Mesendoderm (in vitro differentiated cells): Measurements from ENCODE around the gene MYT1. TPM values are rescaled to one million over a fixed set of nuclear protein-coding genes. Genes with fewer than 3 reads are reported as not detected.
"Not testable (repeated sequence)": the region's sequence is repeated elsewhere in the genome, so short reads cannot be mapped to it uniquely, and the experiment has no call there.

Source experiments
- DNase-seq: peaks from one replicate; pipeline ENCODE4 v3.0.0; 2013
- H2AK5ac ChIP-seq: 2 replicates; pipeline ENCODE4 v1.6.1; 2013; ENCODE audit warnings: low read length, inconsistent platforms
- H2BK120ac ChIP-seq: 2 replicates; pipeline ENCODE4 v1.6.1; 2013; ENCODE audit warnings: low read depth, mild to moderate bottlenecking, low read length, moderate library complexity, mixed read lengths
- H2BK15ac ChIP-seq: replicated peaks from 2 replicates; pipeline ENCODE4 v1.6.1; 2013; ENCODE audit warnings: low read depth, mild to moderate bottlenecking, moderate library complexity
- H2BK5ac ChIP-seq: 2 replicates; pipeline ENCODE4 v1.6.1; 2013; ENCODE audit warnings: low read length, inconsistent platforms
- H3K18ac ChIP-seq: 2 replicates; pipeline ENCODE4 v1.6.1; 2013; ENCODE audit warnings: mild to moderate bottlenecking, low read length, mixed read lengths
- H3K23ac ChIP-seq: one replicate; pipeline ENCODE4 v1.6.1; 2013; ENCODE audit warnings: low read length
- H3K27ac ChIP-seq: 2 replicates; pipeline ENCODE4 v1.5.1; 2013; ENCODE audit warnings: low read depth, mild to moderate bottlenecking, inconsistent platforms, low read length, moderate library complexity
- H3K27me3 ChIP-seq: 2 replicates; pipeline ENCODE4 v1.6.1; 2013; ENCODE audit warnings: low read length, control low read depth, mild to moderate bottlenecking, inconsistent platforms; ENCODE audit not compliant: insufficient read depth, poor library complexity
- H3K36me3 ChIP-seq: 2 replicates; pipeline ENCODE4 v1.6.1; 2013; ENCODE audit warnings: low read length, inconsistent platforms; ENCODE audit not compliant: control insufficient read depth, insufficient read depth
- H3K4ac ChIP-seq: one replicate; pipeline ENCODE4 v1.6.1; 2013; ENCODE audit warnings: low read depth, mild to moderate bottlenecking, low read length, moderate library complexity
- H3K4me1 ChIP-seq: 2 replicates; pipeline ENCODE4 v1.6.1; 2013; ENCODE audit warnings: low read depth, low read length, inconsistent platforms; ENCODE audit not compliant: control insufficient read depth
- H3K4me2 ChIP-seq: 2 replicates; pipeline ENCODE4 v1.6.1; 2013; ENCODE audit warnings: low read length
- H3K4me3 ChIP-seq: 2 replicates; pipeline ENCODE4 v1.5.1; 2013; ENCODE audit warnings: mild to moderate bottlenecking, low read length
- H3K56ac ChIP-seq: one replicate; pipeline ENCODE4 v1.6.1; 2013; ENCODE audit warnings: low read length
- H3K79me1 ChIP-seq: 2 replicates; pipeline ENCODE4 v1.6.1; 2013; ENCODE audit warnings: low read length, inconsistent platforms
- H3K79me2 ChIP-seq: 2 replicates; pipeline ENCODE4 v1.6.1; 2013; ENCODE audit warnings: mild to moderate bottlenecking, low read length; ENCODE audit not compliant: control insufficient read depth, insufficient read depth
- H3K9ac ChIP-seq: 2 replicates; pipeline ENCODE4 v1.6.1; 2013; ENCODE audit warnings: low read length, inconsistent platforms
- H4K5ac ChIP-seq: one replicate; pipeline ENCODE4 v1.6.1; 2013; ENCODE audit warnings: low read length
- H4K8ac ChIP-seq: one replicate; pipeline ENCODE4 v1.6.1; 2013; ENCODE audit warnings: low read depth, mild to moderate bottlenecking, control low read depth, low read length, moderate library complexity
- WGBS: extraction: QIAGEN DNeasy Blood & Tissue Kit; methylation state at CpG from one replicate; pipeline ENCODE4 v1.1.7; 2013; ENCODE audit warnings: low lambda C conversion rate, missing lambda C conversion rate; ENCODE audit not compliant: insufficient coverage; ENCODE audit errors: extremely low coverage; 5-methylcytosine and 5-hydroxymethylcytosine counted together
- small RNA-seq: library from polyadenylated mRNA; stranded (forward); fragments of <200 nt; extraction: miRNeasy Mini kit (QIAGEN cat#:217004); gene quantifications from one replicate; pipeline ENCODE3, GENCODE V24; 2013; ENCODE audit not compliant: insufficient read depth

Gene MYT1

GRCh38 chr20:64283646-64284045 is 119.4 kb downstream of the MYT1 start:
- no peak overlapping the region for H3K27ac ChIP-seq
- WGBS, result no CpG with 5 or more reads among the region's 4 CpGs

DNA sequence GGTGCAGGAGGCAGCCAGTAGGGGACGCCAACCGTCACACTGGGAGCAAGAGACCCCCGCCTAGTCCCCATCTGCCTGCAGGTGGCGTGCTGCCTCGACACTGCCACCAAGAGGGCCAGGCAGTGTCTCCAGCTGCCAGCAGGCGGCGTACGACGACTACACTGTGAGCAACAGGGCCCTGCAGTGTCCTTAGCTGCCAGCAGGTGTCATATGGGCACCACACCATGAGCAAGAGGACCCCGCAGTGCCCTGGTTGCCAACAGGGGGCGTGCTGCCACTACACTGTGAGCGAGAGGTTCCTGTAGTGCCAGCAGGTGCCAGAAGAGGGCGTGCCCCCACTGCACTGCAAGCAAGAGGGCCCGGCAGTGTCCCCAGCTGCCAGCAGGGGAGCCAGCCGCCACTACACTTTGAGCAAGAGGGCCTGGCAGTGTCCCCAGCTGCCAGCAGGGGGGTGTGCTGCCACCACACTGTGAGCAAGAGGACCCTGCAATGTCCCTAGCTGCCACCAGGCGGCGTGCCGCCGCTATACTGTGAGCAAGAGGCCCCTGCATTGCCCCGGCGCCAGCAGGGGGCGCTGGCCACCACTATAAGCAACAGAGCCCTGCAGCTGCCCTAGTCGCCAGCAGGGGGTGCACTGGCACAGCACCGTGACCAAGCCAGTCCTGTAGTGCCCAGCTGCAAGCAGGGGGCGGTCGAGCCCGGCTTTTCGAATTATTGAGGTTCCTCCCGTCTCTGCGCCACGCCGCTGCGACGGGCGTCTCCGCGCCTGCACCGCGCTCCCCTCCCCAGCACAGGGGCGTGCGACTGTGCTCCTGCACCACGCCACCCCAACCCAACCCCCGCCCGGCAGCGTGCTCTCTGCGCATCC is 121.6 kb downstream of the MYT1 start:
- not testable (repeated sequence) for H2BK120ac ChIP-seq, H3K79me2 ChIP-seq, H3K4me2 ChIP-seq, H3K18ac ChIP-seq, H3K4ac ChIP-seq, H3K9ac ChIP-seq, H3K27ac ChIP-seq, H2AK5ac ChIP-seq, H3K79me1 ChIP-seq, H3K4me1 ChIP-seq, H4K8ac ChIP-seq, H3K23ac ChIP-seq, H2BK15ac ChIP-seq, H4K5ac ChIP-seq, H3K27me3 ChIP-seq, H3K4me3 ChIP-seq, H3K36me3 ChIP-seq, H3K56ac ChIP-seq, H2BK5ac ChIP-seq
- WGBS, result no CpG with 5 or more reads among the region's 46 CpGs
- DNase-seq, result peak; percentile 71

More at GRCh38 chr20:64283646-64284045, 119.4 kb downstream of the MYT1 start:
- Histone ChIP-seq H3K9ac (no peak overlapping the region), H3K4me3 (no peak overlapping the region), H3K4me1 (no peaks in the 10 kb centered on the region), H3K4me2 (no peak overlapping the region), H3K79me1 (no peaks in the 10 kb centered on the region), H3K56ac (no peak overlapping the region), H4K5ac (no peak overlapping the region), H2AK5ac (no peak overlapping the region), H2BK15ac (no peak overlapping the region), H3K18ac (no peak overlapping the region), H2BK5ac (no peak overlapping the region), H3K4ac (no peak overlapping the region), H3K23ac (no peak overlapping the region), H2BK120ac (no peak overlapping the region), H3K36me3 (no peaks in the 10 kb centered on the region), H3K27me3 (no peaks in the 10 kb centered on the region), H4K8ac (no peak overlapping the region), H3K79me2 (no peaks in the 10 kb centered on the region)
- no peak for DNase-seq

- H3K18ac ChIP-seq, H2BK5ac ChIP-seq, H2BK120ac ChIP-seq, H2BK15ac ChIP-seq, H4K8ac ChIP-seq, H3K56ac ChIP-seq, H2AK5ac ChIP-seq, H3K27me3 ChIP-seq, H3K23ac ChIP-seq, H4K5ac ChIP-seq, H3K79me2 ChIP-seq, H3K36me3 ChIP-seq, H3K4me2 ChIP-seq, H3K27ac ChIP-seq, H3K79me1 ChIP-seq, H3K4me1 ChIP-seq, H3K9ac ChIP-seq, H3K4ac ChIP-seq, H3K4me3 ChIP-seq: not testable (repeated sequence)
- peak; percentile 3 for DNase-seq
- WGBS, result no CpG with 5 or more reads among the region's 30 CpGs
Measured at GRCh38 chr20:64286447-64287263, 122.4 kb downstream of the MYT1 start.

GRCh38 chr20:64287264-64287590 is 123.0 kb downstream of the MYT1 start:
- not testable (repeated sequence) for H3K79me1 ChIP-seq, H3K79me2 ChIP-seq, H4K5ac ChIP-seq, H3K4me3 ChIP-seq, H3K36me3 ChIP-seq, H3K27me3 ChIP-seq, H2BK120ac ChIP-seq, H3K23ac ChIP-seq, H3K4ac ChIP-seq, H3K4me1 ChIP-seq, H3K9ac ChIP-seq, H4K8ac ChIP-seq, DNase-seq, H3K4me2 ChIP-seq, H2BK5ac ChIP-seq, H3K56ac ChIP-seq, H2AK5ac ChIP-seq, H3K27ac ChIP-seq, H3K18ac ChIP-seq, H2BK15ac ChIP-seq
- WGBS, result 100% methylated on average over 3 of the region's 3 CpGs

Small RNA genes lying within 50 kb of the gene (small RNA-seq; reads per million reads assigned to genes)
- not detected for gene AL137028.2
